HCT116 (cell line): Measurements from ENCODE around the gene FNDC3B.

Experiments used
- EZH2 ChIP-seq: fragments of 200-600 bp; sonication (generic); IDR thresholded peaks from 2 replicates; pipeline ENCODE4 v1.6.1; 2017; ENCODE audit warnings: antibody characterized with exemption, mixed run types
- POLR2AphosphoS5 ChIP-seq: IDR thresholded peaks from 2 replicates; pipeline ENCODE4 v1.6.1; 2011; ENCODE audit warnings: mild to moderate bottlenecking, low read depth, low read length, moderate library complexity
- RAD21 ChIP-seq: IDR thresholded peaks from 2 replicates; pipeline ENCODE4 v1.6.1; 2012; ENCODE audit warnings: low read depth, mild to moderate bottlenecking
- SP1 ChIP-seq: IDR thresholded peaks from 2 replicates; pipeline ENCODE4 v1.6.1; 2012; ENCODE audit warnings: low read depth
- TF ChIP-seq, protein P1 (sequence below): IDR thresholded peaks from 2 replicates; pipeline ENCODE4 v1.6.1; 2012

DNA sequence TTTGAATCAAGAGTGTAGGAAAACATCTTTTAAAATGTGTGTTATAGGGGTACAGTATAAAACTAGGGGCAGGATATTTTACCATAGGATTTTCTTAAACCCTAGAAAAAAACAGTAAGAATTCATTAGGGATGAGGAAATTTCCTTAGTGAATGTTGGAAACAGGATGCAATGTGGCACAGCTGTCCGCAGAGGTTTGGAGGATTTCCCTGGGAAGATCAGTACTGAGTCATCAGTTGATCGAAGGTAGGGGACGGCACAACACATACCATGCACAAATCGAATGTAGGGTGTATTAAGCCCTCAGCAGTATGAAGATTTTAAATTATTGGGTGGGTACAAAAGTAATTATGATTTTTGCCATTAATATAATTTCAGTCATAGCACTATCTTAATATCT lies 49.9 kb downstream of the FNDC3B start:
- TF ChIP-seq, protein P1, sequence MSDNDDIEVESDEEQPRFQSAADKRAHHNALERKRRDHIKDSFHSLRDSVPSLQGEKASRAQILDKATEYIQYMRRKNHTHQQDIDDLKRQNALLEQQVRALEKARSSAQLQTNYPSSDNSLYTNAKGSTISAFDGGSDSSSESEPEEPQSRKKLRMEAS = no peak
- TF ChIP-seq POLR2AphosphoS5 (no peak), SP1 (no peak), RAD21 (no peak), EZH2 (no peak)
